HG02840 (cell line): ENCODE results near the gene SUGP2.

ENCODE experiments used
- ATAC-seq: cut with Tn5 transposase; IDR thresholded peaks from one replicate; pipeline ENCODE4 v1.9.1; 2021; ENCODE audit warnings: mild to moderate bottlenecking, moderate library complexity, moderate number of reproducible peaks; ENCODE audit not compliant: unreplicated experiment, low FRiP score

Gene SUGP2

GRCh38 chr19:19059837-19060611 lies 26.7 kb upstream of the SUGP2 start:
- ATAC-seq: no peak

GRCh38 chr19:19059018-19059836 lies 25.9 kb upstream of the SUGP2 start:
- no peak for ATAC-seq

DNA sequence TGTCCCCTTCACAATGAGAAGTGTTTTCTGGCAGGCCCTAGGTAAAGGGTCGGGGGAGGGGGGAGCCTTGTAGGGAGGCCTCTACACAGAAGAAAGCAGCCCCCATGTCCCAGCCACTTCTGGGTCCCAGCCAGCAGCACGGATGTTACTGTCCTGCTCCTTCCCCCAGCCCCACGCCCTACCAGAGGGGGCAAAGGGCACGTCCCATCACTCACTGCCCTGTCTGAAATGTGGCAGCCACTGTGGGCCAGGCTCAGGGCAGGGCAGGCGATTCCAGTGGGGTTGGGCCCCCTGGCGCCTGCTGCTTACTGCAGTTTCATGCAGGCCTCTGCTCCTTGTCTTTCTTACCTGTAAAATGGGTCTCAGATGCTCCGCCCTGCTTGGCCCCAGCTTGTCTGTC lies 24.4 kb upstream of the SUGP2 start:
- no peak for ATAC-seq

DNA sequence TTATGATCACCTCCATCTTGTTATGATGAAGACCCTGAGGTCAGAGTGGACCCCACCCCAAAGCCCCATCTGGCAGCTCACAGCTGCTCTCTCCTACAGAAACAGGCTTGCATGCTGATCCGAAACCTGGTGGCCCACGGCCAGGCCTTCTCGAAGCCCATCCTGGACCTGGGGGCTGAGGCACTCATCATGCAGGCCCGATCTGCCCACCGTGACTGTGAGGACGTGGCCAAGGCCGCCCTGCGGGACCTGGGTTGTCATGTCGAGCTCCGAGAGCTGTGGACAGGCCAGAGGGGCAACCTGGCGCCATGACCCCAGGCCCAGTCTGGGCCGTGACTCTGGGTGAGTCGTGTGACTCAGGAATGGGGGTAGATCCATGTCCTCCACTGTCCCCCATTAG lies 24.0 kb upstream of the SUGP2 start:
- no peak for ATAC-seq

DNA sequence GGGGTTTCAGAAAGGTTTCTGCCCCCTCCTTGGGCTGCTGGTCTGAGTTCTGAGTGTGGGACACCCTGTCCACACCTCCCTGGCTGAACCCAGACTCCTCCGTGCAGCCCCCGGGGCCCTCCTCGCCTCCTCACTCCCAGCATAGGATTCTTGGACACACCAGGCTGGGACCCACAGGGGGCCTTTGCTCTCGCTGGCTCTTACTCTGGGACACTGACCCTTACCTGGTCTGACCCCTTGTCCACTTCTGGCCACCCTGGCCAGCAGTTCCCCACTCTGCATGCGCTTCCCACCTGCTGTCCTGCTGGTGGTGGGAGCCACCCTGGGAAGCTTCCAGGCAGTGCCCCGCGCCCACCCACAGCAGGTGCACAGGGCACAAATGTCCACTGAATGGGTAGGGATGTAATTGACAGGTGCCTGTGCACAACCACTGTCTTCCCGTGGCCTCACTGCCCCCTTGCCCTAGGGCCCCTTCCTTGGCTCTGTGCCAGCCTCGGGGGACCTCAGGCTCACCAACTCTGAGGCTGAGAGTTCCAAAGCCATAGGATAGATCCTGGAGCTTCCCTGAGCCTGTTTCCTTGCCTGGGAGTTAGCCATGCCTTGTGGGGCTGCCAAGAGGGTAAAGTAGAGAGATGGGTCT lies 23.4 kb upstream of the SUGP2 start:
- ATAC-seq: no peak

- no peak for ATAC-seq
Measured at GRCh38 chr19:19055701-19056100, 22.4 kb upstream of the SUGP2 start.

DNA sequence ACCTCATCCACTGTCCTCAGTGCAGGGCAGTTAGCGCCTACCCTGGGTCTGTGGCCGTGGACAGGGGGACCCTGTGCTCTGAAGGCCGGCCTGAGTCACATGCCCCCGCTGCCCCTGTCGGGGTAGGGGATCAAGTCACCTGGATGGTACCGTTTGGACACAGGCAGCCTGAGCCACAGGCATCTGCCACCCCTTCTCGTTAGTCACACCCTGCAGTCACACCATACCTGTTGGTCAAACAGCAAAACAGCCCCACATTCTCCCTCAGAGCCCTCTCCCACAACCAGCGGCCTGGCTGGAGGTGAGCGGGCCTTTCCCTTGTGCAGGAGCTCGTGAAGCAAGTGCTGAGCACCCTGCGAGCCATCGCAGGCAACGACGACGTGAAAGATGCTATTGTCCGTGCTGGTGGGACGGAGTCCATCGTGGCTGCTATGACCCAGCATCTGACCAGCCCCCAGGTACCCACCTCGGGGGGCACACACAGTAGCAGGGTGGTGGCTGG lies 21.7 kb upstream of the SUGP2 start:
- ATAC-seq: no peak

DNA sequence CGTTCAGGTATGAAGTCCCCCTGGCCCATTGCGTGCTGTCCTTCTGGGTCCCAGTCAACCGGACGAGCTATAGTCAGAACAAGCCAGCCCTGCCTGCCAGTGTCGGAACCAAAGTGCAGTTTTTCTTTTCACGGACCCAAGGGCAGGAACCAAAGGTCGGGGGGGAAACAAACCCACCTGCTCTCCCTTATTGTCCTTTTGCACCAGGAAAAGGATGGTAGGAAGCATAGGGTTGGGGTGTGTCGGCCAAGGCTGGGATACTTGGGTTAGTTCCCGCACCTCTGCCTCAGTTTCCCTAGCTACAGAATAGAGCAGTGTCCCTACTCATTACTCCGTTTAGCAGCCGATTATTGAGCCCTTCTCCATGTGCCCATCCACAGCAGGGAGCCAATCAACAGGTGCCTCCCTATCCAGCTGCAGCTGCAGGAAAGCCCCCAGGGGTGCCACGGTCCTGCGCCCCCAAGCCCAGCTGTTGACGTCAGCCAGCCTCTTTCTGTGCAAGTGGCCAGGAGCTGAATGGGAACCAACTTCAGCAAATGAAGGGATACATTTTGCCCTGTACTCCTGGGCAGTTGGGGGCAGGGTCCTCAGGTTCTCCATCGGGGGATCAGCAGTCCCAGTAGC lies 21.1 kb upstream of the SUGP2 start:
- ATAC-seq: no peak

DNA sequence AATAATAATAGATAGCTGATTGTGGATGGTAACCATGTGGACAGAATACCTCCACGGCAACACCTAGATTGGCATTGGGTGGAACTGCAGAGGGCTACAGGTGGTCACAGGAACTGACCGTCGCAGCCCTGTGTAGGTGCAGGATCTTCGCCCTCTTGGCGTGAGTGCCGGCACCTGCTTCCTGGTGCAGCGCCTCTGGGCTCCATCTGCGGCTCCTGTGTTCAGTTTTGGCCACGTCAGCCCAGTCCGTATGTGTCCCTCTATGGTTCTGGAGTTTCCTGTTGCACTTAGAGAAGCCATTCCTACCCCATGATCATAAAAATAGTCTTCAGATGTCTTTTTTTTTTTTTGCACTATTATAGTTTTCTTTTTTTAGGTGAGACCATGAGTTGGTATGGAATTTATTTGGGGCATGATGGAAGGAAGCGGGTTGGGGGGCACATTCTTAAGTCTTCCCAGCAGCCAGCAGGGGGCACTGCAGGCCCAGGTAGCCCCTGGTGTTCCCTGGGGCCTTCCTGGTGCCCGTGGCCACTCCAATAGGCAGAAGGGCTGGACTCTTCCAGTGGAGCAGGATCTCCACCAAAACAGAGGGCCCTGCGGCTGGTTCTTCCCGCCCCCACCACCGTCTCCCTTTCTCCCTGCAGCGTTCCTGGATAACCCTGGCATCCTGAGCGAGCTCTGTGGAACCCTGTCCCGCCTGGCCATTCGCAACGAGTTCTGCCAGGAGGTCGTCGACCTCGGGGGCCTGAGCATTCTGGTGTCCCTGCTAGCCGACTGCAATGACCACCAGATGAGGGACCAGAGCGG lies 20.4 kb upstream of the SUGP2 start:
- ATAC-seq: no peak

DNA sequence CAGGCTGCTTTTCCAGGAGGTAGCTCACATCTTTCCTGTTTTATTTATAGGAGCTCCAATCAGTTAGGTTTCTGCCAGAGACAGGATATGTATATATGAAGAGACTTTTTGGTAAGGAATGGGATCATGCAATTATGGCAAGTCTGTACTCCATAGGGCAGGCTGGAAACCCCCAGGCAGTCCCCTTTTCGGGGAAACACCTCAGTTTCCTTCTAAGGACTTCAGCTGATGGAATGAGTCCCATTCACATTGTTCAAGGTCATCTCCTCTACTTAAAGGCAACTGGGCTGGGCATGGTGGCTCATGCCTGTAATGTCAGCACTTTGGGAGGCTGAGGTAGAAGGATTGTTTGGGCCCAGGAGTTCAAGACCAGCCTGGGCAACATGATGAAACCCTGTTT lies 19.6 kb upstream of the SUGP2 start:
- ATAC-seq: no peak

- ATAC-seq: no peak
Measured at GRCh38 chr19:19051478-19052213, 18.3 kb upstream of the SUGP2 start.

DNA sequence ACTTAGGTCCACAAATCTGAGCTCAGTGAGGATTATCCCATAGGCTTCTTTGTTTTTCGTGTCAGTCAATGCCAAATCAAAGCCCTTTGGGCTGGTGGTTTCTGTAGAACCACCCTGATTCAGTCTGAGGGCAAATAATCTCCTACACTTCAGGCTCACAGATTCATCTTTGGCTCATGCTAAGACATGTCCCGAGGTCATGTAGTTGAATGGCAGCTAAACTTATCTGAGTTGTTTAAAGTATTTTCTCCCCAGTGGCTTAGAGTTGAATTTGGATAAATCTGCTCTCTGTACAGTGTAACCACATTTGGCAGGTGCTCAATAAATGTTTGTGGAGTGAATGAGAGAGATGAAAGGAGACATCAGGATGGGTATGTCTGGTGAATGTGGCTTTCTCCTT lies 17.4 kb upstream of the SUGP2 start:
- ATAC-seq: no peak

GRCh38 chr19:19050104-19050503 lies 16.8 kb upstream of the SUGP2 start:
- no peak for ATAC-seq

- ATAC-seq: no peak
Measured at GRCh38 chr19:19049406-19049805, 16.1 kb upstream of the SUGP2 start.

- no peak for ATAC-seq
Measured at GRCh38 chr19:19043881-19044280, 10.6 kb upstream of the SUGP2 start.

DNA sequence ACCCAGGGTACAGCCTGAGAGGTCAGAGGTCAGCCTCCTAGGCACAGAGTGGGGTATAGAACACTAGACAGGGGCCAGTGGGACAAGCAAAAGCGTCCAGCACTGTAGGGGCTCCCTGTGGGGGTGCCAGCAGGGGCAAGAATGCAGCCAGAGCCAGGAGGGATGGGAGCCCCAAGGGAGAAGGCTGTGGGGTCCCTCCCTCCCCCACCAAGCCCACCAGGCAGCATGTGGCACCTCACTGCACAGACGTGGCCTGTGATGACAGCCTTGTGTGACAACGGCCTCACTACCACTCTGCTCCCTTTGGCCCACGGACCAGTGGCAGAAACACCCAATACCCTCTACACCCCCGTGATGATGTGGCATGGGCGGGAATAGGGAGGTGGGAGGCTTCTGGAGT lies 10.2 kb upstream of the SUGP2 start:
- no peak for ATAC-seq

GRCh38 chr19:19042732-19043280 lies 9.5 kb upstream of the SUGP2 start:
- no peak for ATAC-seq

- ATAC-seq: no peak
Measured at GRCh38 chr19:19040417-19040816, 7.1 kb upstream of the SUGP2 start.

DNA sequence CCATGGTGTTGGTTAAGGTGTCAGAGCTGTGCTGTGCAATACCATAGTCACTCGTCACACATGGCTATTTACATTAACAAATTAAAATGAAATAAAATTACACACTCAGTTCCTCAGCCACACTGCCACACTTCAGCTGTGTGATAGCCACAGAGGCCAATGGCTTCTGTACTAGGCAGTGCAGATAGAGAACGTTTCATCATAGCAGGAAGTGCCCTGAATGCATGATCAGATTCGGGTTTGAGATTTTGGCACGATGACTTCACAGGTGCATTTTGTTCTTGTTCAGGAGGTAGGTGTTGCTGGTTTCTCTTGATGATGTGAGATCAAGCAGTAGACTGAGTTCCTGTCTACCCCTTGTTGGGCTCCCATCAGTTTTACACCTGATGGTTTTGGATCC lies 6.6 kb upstream of the SUGP2 start:
- no peak for ATAC-seq
